Tibial nerve (tissue), 4 donors: ENCODE results near the gene ARPC5L. TPM values are rescaled to one million over a fixed set of nuclear protein-coding genes. Genes with fewer than 3 reads are reported as not detected.
A peak's percentile ranks its signal among the peaks of the same experiment; 100 is the strongest.

Experiments used
- DNase-seq, 2 donors: peaks; one replicate each; pipeline ENCODE4 v3.0.0-alpha.2; 2019; ENCODE audit warnings: low spot score in 2 of 2
- H3K27ac ChIP-seq, 4 donors: fragments of 200-600 bp; sonication (generic) in 3 of 4; one replicate each; pipeline ENCODE4 v1.5.1; 2017 to 2019; ENCODE audit warnings: mild to moderate bottlenecking in 1 of 4
- H3K27me3 ChIP-seq, 2 donors: fragments of 200-600 bp; sonication (generic) in 1 of 2; one replicate each; pipeline versions ENCODE4 v1.5.1 to v1.6.0; 2017 to 2019
- H3K36me3 ChIP-seq, 3 donors: fragments of 200-600 bp; sonication (generic); one replicate each; pipeline ENCODE4 v1.5.1; 2018 to 2019
- H3K4me1 ChIP-seq, 4 donors: fragments of 200-600 bp; sonication (generic) in 3 of 4; one replicate each; pipeline ENCODE4 v1.5.1; 2017 to 2019
- H3K4me3 ChIP-seq, 4 donors: fragments of 200-600 bp; sonication (generic) in 3 of 4; one replicate each; pipeline ENCODE4 v1.5.1; 2017 to 2019; ENCODE audit warnings: mild to moderate bottlenecking in 1 of 4, moderate library complexity in 1 of 4
- H3K9me3 ChIP-seq, 4 donors: fragments of 200-600 bp; sonication (generic) in 3 of 4; one replicate each; pipeline ENCODE4 v1.5.1; 2017 to 2019
- EP300 ChIP-seq, 2 donors: sonication (generic); formaldehyde crosslinking; IDR thresholded peaks; one replicate each; pipeline ENCODE4 v1.6.1; 2017; ENCODE audit warnings: antibody characterized with exemption in 2 of 2, mild to moderate bottlenecking in 1 of 2
- POLR2A ChIP-seq, 2 donors: fragments of 450-650 bp; IDR thresholded peaks; one replicate each; pipeline ENCODE4 v1.6.1; 2017; ENCODE audit warnings: antibody characterized with exemption in 2 of 2, mild to moderate bottlenecking in 2 of 2, moderate library complexity in 2 of 2
- WGBS, 2 donors: methylation state at CpG; one replicate each; pipeline ENCODE4 v1.1.5; 2018; 5-methylcytosine and 5-hydroxymethylcytosine counted together
- total RNA-seq, 4 donors: library from RNA; depleted of rRNA; stranded (reverse); fragments of >200 nt; gene quantifications; one replicate each; pipeline ENCODE4 v1.1.0, GENCODE V29; 2016
- TF ChIP-seq, protein P1 (sequence below), 5 experiments: fragments of 200-600 bp in 3 of 5; fragments of 450-650 bp in 2 of 5; sonication (generic) in 3 of 5; IDR thresholded peaks; one replicate each; pipeline ENCODE4 v1.5.1; 2016 to 2019; ENCODE audit warnings: antibody characterized with exemption in 5 of 5, mild to moderate bottlenecking in 3 of 5, moderate library complexity in 2 of 5

Gene ARPC5L
- total RNA-seq, 4 donors from 2014 or later, result 21.6 to 25.3 (median 24.2) TPM

DNA sequence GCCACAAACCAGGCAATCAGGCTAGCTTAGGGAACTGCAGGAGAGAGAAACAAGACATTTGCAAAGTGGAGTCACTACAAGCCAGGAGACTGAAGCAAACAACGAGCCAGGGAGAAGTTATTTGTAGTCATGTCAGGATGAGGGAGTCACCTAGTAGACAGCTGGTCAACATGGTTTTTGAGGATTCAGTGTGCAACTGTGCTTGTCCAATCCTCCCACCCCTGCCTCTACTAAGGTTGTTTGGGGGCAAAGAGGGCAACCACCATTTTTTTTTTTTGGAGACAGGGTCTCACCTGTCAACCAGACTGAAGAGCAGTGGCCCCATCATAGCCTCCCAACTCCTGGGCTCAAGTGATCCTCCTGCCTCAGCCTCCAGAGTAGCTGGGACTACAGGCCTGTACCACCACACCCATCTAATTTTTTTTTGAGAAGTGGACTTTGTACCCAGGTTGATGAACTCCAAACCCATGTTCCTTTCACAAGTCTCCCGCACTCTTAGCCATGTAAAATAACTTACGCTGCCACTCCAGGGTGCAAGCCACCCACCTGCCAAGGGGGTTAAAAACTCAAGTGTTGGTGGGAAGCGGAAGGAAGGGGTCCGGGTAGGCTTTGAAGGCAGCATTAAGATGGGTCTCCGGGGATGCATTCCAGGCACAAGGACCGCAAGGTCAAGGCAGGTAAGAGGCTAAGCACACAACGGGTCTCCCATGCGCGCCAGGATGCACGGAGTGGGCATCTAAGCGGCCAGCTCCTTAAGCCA, 1.2 kb upstream of the ARPC5L start:
- Histone ChIP-seq H3K9me3 (no peaks in the 10 kb centered on the region), H3K27me3 (no peaks in the 10 kb centered on the region), H3K27ac (peak overlapping the region; percentile 76 to 94 (median 86)), H3K4me1 (peaks cover 0 to 38% (median 17%) of the 10 kb centered on the region in 4 donors), H3K4me3 (peak overlapping the region; percentile 77 to 99 (median 92)), H3K36me3 (peaks cover 0 to 50% (median 8%) of the 10 kb centered on the region in 3 donors)
- no peak for DNase-seq
- 10 to 13% methylated on average over 12 of the region's 12 CpGs for WGBS, 2 donors
- TF ChIP-seq, protein P1, sequence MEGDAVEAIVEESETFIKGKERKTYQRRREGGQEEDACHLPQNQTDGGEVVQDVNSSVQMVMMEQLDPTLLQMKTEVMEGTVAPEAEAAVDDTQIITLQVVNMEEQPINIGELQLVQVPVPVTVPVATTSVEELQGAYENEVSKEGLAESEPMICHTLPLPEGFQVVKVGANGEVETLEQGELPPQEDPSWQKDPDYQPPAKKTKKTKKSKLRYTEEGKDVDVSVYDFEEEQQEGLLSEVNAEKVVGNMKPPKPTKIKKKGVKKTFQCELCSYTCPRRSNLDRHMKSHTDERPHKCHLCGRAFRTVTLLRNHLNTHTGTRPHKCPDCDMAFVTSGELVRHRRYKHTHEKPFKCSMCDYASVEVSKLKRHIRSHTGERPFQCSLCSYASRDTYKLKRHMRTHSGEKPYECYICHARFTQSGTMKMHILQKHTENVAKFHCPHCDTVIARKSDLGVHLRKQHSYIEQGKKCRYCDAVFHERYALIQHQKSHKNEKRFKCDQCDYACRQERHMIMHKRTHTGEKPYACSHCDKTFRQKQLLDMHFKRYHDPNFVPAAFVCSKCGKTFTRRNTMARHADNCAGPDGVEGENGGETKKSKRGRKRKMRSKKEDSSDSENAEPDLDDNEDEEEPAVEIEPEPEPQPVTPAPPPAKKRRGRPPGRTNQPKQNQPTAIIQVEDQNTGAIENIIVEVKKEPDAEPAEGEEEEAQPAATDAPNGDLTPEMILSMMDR (IDR thresholded peaks at IDR 0.05), result no peak

DNA sequence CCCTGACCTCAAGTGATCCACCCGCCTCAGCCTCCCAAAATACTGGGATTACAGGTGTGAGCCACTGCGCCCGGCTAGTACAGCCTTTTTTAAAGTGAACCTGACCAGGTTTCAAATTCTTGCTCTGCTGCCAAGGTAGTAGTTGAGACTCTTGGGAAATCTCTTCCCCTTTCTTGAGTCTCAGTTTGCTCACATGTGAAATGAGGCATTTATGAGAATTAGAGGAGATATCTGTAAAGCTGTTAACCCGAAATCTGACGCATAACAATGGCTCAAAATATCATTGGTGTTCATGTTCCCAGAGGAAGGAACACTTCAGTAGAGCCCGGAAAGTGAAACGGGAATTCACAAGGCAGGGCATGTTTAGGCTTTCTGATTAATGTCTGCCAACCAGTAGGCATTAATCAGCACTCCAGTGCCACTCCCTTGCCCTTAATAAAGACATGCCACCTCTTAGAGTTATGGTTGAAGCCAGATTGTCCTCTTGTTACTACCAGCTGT, 1.5 kb downstream of the ARPC5L start:
- H3K36me3 ChIP-seq, result peaks cover 0 to 24% (median 8%) of the 10 kb centered on the region in 3 donors
- no peak overlapping the region for H3K4me3 ChIP-seq
- H3K4me1 ChIP-seq, result peaks cover 0 to 50% (median 24%) of the 10 kb centered on the region in 4 donors
- peak overlapping the region in 2 of 4 donors; percentile 13 to 89 for H3K27ac ChIP-seq
- TF ChIP-seq EP300 (IDR thresholded peaks at IDR 0.05) (no peak), POLR2A (IDR thresholded peaks at IDR 0.05) (no peak)
- TF ChIP-seq, protein P1 (IDR thresholded peaks at IDR 0.05), result no peak
- WGBS, 2 donors, result 66 to 74% methylated on average over 7 of the region's 7 CpGs
- H3K9me3 ChIP-seq, result no peaks in the 10 kb centered on the region
- DNase-seq, result no peak
- no peaks in the 10 kb centered on the region for H3K27me3 ChIP-seq

DNA sequence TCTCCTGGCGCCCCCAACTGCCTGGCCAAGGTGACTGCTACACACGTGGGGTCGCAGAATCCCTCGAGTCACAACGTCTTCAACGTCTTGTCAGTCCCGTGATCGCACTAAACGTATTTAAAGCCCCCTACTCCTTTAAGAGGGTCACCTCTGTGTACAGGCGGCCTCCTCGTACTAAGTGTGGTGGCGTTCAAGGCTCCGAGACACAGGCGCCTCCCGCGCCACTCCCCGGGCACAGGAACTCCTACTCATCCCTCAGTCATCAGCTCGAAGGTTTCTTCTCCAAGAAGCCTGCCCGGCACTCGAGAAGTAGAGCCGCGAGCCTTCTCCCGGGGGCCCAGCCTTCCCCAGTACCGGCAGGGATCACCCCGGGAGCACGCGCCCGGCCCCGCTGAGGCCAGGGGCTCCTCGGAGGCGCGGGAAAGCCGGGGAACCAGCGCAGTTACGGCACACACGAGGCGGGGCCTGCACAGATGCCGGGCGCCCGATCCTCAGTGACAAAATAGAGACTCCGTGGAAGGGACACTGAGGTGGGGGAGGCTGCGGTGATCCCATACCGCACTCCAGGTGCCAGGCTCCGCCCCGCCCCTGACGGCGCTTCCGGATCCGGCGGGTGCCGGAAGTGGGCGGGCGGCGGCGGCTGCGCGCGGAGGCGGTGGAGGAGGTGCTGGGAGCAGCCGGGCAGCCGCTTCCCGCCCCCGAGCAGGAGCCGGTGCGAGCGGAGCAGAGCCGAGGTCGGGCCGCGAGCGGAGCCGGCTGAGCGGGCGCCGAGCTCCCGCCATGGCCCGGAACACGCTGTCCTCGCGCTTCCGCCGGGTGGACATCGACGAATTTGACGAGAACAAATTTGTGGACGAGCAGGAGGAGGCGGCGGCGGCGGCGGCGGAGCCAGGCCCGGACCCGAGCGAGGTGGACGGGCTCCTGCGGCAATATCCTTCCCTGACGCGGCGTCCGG, 6.9 kb downstream of the ARPC5L start:
- H3K4me1 ChIP-seq, result peaks cover 0 to 57% (median 33%) of the 10 kb centered on the region in 4 donors
- peak; percentile 90 to 95 for TF ChIP-seq POLR2A (IDR thresholded peaks at IDR 0.05)
- TF ChIP-seq, protein P1 (IDR thresholded peaks at IDR 0.05), result peak in 1 of 5 experiments; percentile 28
- peak; percentile 52 to 94 for TF ChIP-seq EP300 (IDR thresholded peaks at IDR 0.05)
- H3K36me3 ChIP-seq, result peaks cover 0 to 10% (median 0%) of the 10 kb centered on the region in 3 donors
- no peaks in the 10 kb centered on the region for H3K27me3 ChIP-seq
- WGBS, 2 donors, result 0 to 1% methylated on average over 50 to 98 of the region's 101 CpGs
- H3K4me3 ChIP-seq, result peak overlapping the region; percentile 66 to 99 (median 88)
- DNase-seq, result peak; percentile 67 to 68
- H3K27ac ChIP-seq, result peak overlapping the region; percentile 83 to 97 (median 93)
- no peaks in the 10 kb centered on the region for H3K9me3 ChIP-seq

DNA sequence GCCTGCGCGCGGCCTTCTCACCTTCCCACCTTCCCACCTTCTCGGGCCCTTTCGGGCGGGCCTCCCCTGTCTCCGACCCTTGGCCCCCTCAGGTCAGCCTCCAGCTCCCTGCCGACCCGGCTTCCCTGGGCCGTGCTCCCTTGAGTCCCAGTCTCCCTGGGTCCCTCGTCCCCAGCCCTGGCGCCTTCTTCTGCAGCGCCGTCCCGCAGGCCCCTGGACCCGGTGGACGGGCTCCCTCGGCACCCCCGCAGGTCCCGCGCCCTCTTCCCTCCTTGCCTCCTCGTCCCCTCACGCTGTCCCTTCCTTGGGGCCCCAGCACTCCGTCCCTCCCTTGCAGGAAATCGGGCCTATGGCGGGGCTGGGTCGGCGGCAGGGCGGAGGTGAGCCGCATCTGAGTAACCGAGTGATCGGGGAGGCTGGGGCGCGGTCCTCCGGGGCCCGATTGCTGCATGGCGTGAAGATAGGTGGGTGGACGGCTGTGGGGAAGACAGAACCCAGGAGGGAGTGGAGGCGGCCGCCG, 7.6 kb downstream of the ARPC5L start:
- Histone ChIP-seq H3K9me3 (no peaks in the 10 kb centered on the region), H3K27me3 (no peaks in the 10 kb centered on the region), H3K27ac (peak overlapping the region; percentile 83 to 97 (median 93)), H3K4me1 (peaks cover 0 to 58% (median 33%) of the 10 kb centered on the region in 4 donors), H3K36me3 (peaks cover 0 to 17% (median 0%) of the 10 kb centered on the region in 3 donors), H3K4me3 (peak overlapping the region; percentile 66 to 99 (median 88))
- TF ChIP-seq, protein P1 (IDR thresholded peaks at IDR 0.05), result no peak
- TF ChIP-seq POLR2A (IDR thresholded peaks at IDR 0.05) (no peak), EP300 (IDR thresholded peaks at IDR 0.05) (no peak)
- 1 to 2% methylated on average over 28 to 40 of the region's 41 CpGs for WGBS, 2 donors
- no peak for DNase-seq
